ENCODE data around the gene HOXA10.

HOXA10 gene

GRCh38 chr7:27209933-27210440, 35.9 kb upstream of the HOXA10 start:
- no peak for DNase-seq (ENCODE audit: extremely low read depth, low read depth)
- no peak for TF ChIP-seq CTCF (IDR thresholded peaks at IDR 0.05; ENCODE audit: low read depth, low read length, missing control alignments)

GRCh38 chr7:27208998-27209397, 34.9 kb upstream of the HOXA10 start:
- DNase-seq (ENCODE audit: extremely low read depth, low read depth) = no peak
- no peak overlapping the region for H3K4me3 ChIP-seq (replicated peaks; ENCODE audit: low read depth, low read length)
- TF ChIP-seq CTCF (IDR thresholded peaks at IDR 0.05; ENCODE audit: low read depth, low read length, missing control alignments) = no peak

More at GRCh38 chr7:27209933-27210440, 35.9 kb upstream of the HOXA10 start:
- no peak overlapping the region for H3K4me3 ChIP-seq (replicated peaks; ENCODE audit: low read depth, low read length)

GRCh38 chr7:27207348-27207985, 33.3 kb upstream of the HOXA10 start:
- no peak for DNase-seq (ENCODE audit: extremely low read depth, low read depth)
- no peak overlapping the region for H3K4me3 ChIP-seq (replicated peaks; ENCODE audit: low read depth, low read length)
- no peak for TF ChIP-seq CTCF (IDR thresholded peaks at IDR 0.05; ENCODE audit: low read depth, low read length, missing control alignments)

- no peak for TF ChIP-seq CTCF (IDR thresholded peaks at IDR 0.05; ENCODE audit: low read depth, low read length, missing control alignments)
- no peak for DNase-seq (ENCODE audit: extremely low read depth, low read depth)
- H3K4me3 ChIP-seq (replicated peaks; ENCODE audit: low read depth, low read length) = peak overlapping the region; percentile 22
Measured at GRCh38 chr7:27205325-27206280, 31.5 kb upstream of the HOXA10 start.

- TF ChIP-seq CTCF (IDR thresholded peaks at IDR 0.05; ENCODE audit: low read depth, low read length, missing control alignments) = no peak
- no peak for DNase-seq (ENCODE audit: extremely low read depth, low read depth)
- H3K4me3 ChIP-seq (replicated peaks; ENCODE audit: low read depth, low read length) = peak overlapping the region; percentile 22
Measured at GRCh38 chr7:27204851-27205322, 30.8 kb upstream of the HOXA10 start.

- no peak for TF ChIP-seq CTCF (IDR thresholded peaks at IDR 0.05; ENCODE audit: low read depth, low read length, missing control alignments)
- no peak for DNase-seq (ENCODE audit: extremely low read depth, low read depth)
- H3K4me3 ChIP-seq (replicated peaks; ENCODE audit: low read depth, low read length) = peak overlapping the region; percentile 22
Measured at GRCh38 chr7:27203964-27204594, 30.0 kb upstream of the HOXA10 start.

Measured in HFF-Myc (cell line).